ENCODE measurements around the gene FREM1.

DNA sequence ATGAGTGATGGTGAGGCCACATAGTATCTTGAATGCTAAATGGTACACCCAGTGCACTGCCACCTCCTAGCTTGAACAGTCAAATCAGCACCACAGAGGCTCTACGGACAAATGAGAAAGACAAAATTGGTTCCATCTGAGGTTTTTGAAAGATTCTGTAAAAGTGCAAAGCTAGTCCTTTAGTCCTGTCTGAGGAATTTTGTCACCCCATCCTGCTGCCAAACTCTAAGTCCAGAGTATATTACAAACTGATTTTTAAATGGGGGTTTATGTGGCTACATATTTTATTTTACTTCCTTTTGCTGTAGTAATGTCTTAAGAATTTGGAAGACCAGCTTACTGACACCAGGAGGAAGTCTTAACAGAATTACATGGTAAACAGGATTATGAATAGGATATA lies 7.7 kb downstream of the FREM1 start:
- TF ChIP-seq, protein P1, sequence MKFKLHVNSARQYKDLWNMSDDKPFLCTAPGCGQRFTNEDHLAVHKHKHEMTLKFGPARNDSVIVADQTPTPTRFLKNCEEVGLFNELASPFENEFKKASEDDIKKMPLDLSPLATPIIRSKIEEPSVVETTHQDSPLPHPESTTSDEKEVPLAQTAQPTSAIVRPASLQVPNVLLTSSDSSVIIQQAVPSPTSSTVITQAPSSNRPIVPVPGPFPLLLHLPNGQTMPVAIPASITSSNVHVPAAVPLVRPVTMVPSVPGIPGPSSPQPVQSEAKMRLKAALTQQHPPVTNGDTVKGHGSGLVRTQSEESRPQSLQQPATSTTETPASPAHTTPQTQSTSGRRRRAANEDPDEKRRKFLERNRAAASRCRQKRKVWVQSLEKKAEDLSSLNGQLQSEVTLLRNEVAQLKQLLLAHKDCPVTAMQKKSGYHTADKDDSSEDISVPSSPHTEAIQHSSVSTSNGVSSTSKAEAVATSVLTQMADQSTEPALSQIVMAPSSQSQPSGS (IDR thresholded peaks at IDR 0.05; ENCODE audit: low read length), result no peak
- TF ChIP-seq POLR2AphosphoS5 (IDR thresholded peaks at IDR 0.05; ENCODE audit: low read length), result no peak
- TF ChIP-seq POLR2A (IDR thresholded peaks at IDR 0.05; ENCODE audit: low read depth, low read length), result no peak
- TF ChIP-seq, protein P2, sequence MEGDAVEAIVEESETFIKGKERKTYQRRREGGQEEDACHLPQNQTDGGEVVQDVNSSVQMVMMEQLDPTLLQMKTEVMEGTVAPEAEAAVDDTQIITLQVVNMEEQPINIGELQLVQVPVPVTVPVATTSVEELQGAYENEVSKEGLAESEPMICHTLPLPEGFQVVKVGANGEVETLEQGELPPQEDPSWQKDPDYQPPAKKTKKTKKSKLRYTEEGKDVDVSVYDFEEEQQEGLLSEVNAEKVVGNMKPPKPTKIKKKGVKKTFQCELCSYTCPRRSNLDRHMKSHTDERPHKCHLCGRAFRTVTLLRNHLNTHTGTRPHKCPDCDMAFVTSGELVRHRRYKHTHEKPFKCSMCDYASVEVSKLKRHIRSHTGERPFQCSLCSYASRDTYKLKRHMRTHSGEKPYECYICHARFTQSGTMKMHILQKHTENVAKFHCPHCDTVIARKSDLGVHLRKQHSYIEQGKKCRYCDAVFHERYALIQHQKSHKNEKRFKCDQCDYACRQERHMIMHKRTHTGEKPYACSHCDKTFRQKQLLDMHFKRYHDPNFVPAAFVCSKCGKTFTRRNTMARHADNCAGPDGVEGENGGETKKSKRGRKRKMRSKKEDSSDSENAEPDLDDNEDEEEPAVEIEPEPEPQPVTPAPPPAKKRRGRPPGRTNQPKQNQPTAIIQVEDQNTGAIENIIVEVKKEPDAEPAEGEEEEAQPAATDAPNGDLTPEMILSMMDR (IDR thresholded peaks at IDR 0.05 in 2 of 3, conservative IDR thresholded peaks at IDR 0.05 in 1 of 3; ENCODE audit: control insufficient read depth in 2 of 3, extremely low read depth in 1 of 3, insufficient read depth in 1 of 3, low read depth in 3 of 3, low read length in 3 of 3), result no peak
- TF ChIP-seq CHD2 (IDR thresholded peaks at IDR 0.05; ENCODE audit: borderline replicate concordance, low read depth, low read length), result no peak
